ENCODE data around the gene PAX8.
A peak's percentile ranks its signal among the peaks of the same experiment; 100 is the strongest.
"Not testable (repeated sequence)": the region's sequence is repeated elsewhere in the genome, so short reads cannot be mapped to it uniquely, and the experiment has no call there.

Gene PAX8

DNA sequence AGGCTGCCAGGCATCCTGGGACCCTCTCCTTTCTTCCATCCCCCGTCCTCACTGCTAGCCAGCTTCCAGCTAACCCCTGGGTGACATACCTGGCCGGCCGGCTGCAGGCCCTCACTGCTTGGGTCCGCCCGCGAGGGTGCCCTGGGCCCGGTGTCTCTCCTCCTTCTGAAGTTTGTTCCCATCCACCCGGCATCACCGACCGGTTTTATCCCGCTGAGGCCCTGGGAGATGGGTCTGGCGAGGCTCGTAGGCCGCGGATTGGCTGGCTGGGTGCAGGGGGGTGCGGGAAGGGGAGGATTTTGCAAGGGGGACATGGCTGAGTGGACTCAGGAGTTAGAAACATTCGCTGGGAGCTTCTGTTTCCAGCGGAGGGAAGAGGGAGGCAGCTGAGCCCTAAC, at the start of gene PAX8:
Gene PAX8, minus strand, starts transcription at position 180 of the 398 bp plus-strand sequence. CDS start 527 bp downstream, outside the sequence.
- Mint-ChIP-seq H3K4me1 (peaks cover 21% of the 10 kb centered on the region), H3K27me3 (peaks cover 92% of the 10 kb centered on the region), H3K36me3 (no peaks in the 10 kb centered on the region), H3K4me3 (no peak within 1 kb of the TSS), H3K9me3 (no peaks in the 10 kb centered on the region), H3K27ac (no peak within 1 kb of the TSS)
- DNase-seq = no peak
- CTCF ChIA-PET = no interaction called here

DNA sequence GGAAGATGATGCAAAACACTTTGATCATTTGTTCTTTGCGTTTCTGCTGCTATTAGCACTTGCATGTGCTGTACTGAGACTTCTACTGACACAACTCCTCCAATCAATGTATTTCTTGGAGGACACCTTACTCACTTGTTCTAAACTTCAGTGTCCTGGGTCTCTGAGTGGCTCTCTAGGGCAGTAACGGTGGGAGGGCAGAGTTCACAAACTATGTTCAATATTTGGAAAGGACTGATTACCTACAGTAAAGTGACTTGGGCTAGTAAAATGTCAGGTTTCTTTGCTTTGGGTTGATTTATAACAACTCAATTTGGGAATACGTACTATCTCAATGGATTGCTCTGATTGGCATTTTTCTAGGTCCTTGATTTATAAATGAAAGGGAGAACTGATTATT, 49.3 kb upstream of the PAX8 start:
- Mint-ChIP-seq H3K4me1 (peaks cover 13% of the 10 kb centered on the region), H3K36me3 (no peaks in the 10 kb centered on the region), H3K27me3 (peaks cover 34% of the 10 kb centered on the region), H3K4me3 (no peak overlapping the region), H3K27ac (no peak overlapping the region), H3K9me3 (no peaks in the 10 kb centered on the region)
- CTCF ChIA-PET = no interaction called here
- DNase-seq = no peak

DNA sequence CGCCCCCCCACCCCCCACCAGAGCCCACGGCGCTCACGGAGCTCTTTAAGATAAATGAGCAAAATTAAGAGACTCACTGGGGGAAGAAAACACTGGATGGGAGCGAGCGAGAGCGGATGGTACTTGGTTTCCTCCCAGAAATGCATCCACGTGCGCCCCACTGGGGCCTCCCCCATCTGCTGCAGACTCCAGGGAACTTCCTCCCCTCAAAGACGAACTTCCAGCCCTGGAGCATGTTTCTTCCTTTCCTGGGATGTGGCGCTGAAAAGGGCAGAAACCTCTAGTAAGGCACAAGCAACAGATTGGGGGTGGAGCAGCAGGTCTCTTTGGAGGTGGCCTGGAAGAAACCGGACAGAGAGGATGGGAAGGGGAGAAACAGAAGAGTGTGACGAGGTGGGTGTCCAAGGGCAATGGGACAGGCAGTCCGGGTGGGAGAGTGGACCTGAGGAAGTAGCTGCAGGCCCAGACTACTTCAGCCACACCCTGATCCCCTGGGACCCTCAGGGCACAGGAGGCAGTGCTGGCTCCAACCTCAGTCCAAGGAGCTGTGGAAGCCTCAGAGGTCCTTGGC, 46.5 kb upstream of the PAX8 start:
- H3K27ac Mint-ChIP-seq, CTCF ChIA-PET, DNase-seq, H3K36me3 Mint-ChIP-seq, H3K9me3 Mint-ChIP-seq: not testable (repeated sequence)
- peak overlapping the region; percentile 32 for H3K4me3 Mint-ChIP-seq
- peaks cover 55% of the 10 kb centered on the region for H3K27me3 Mint-ChIP-seq
- H3K4me1 Mint-ChIP-seq = peaks cover 13% of the 10 kb centered on the region

DNA sequence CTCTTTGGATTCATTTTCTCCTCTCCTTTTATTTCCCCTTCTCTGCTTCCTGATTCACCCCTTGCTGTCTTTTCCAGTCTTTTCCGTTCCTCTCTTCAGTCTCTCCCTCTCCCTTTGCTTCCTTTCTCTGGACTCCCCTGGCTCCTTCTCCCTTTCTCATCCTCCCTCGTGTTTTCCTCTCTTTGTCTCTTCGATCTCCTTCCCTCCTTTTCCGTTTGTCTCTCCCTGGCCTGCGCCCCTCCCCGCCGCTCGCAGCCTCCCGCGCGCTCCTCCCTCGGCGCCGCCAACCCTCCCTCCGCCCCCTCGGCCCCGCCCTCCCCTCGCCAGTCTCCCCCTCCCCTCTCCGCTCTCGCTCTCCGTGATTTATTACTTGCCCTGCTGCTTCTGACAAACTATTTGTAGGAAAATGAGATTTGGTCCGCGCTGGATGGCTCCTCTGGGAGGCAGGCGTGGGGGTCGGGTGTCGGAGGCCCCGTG, 46.0 kb upstream of the PAX8 start:
- Mint-ChIP-seq H3K27me3 (peaks cover 59% of the 10 kb centered on the region), H3K36me3 (no peaks in the 10 kb centered on the region), H3K4me3 (peak overlapping the region; percentile 60), H3K4me1 (peaks cover 13% of the 10 kb centered on the region), H3K27ac (no peak overlapping the region), H3K9me3 (no peaks in the 10 kb centered on the region)
- DNase-seq = peak; percentile 58
- CTCF ChIA-PET = no interaction called here

DNA sequence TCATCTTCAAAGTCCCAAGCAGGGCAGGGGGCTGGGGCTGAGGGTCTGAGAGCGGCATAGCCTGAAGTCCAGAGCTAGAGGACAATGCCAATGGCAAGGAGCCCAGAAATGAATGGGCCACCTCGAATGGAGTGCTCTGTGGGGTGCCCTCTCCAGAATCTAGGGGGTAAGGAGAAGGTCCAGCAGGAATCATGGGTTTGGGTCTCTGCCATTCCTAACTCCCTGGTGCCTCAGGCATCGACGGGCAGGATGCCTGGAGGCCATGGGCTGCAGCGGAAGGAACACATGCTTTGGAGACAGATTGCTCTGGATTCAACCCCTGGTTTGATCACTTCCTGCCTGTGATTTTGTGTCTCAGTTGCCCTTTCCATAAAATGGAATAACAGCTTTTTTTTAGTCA, 44.4 kb upstream of the PAX8 start:
- not testable (repeated sequence) for H3K4me3 Mint-ChIP-seq, DNase-seq

DNA sequence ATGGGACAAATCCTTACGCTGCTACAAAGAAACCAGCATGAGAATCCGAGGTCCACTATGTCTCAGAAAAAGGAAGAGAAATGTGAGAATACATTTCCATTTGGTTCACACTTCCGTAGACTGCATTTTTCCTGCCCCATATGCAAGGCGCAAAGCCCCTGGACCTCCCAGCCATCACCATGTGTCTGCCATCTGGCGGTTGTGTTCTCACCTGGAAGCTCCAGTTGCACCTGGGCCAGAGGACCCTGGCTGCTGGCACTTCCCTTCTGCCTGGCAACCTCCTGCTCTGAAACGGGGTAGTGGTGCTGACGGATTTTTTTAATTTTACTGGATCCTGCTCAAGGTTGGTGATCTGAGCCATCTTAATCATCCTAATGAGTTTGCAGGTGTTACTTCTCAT, 41.4 kb upstream of the PAX8 start:
- DNase-seq, H3K9me3 Mint-ChIP-seq, H3K4me3 Mint-ChIP-seq, H3K36me3 Mint-ChIP-seq, CTCF ChIA-PET, H3K4me1 Mint-ChIP-seq, H3K27ac Mint-ChIP-seq: not testable (repeated sequence)
- peaks cover 77% of the 10 kb centered on the region for H3K27me3 Mint-ChIP-seq

More for the DNA sequence above, 44.4 kb upstream of the PAX8 start:
- Mint-ChIP-seq H3K27me3 (peaks cover 64% of the 10 kb centered on the region), H3K4me1 (peaks cover 13% of the 10 kb centered on the region)
- CTCF ChIA-PET, H3K27ac Mint-ChIP-seq, H3K9me3 Mint-ChIP-seq, H3K36me3 Mint-ChIP-seq: not testable (repeated sequence)

DNA sequence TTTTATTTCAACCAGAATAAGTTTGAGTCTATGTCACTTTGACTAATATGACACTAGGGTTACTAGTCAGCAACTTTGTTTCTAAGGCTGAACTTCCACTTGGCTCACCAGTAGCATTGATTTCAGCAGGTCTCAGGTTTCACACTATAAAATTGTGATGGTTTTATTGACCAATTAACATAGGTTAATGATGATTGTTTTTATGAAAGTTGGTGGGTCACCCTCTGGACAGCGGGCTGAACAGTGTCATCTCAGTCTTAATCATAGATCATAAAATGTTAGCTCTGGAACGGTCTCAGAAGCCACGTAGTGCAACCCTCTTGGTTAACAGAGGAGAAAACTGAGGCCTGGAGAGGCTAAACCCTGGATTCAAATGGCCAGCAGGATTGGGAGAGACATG, 40.2 kb upstream of the PAX8 start:
- peaks cover 77% of the 10 kb centered on the region for H3K27me3 Mint-ChIP-seq
- H3K36me3 Mint-ChIP-seq, H3K4me3 Mint-ChIP-seq, H3K4me1 Mint-ChIP-seq, CTCF ChIA-PET, H3K9me3 Mint-ChIP-seq, H3K27ac Mint-ChIP-seq, DNase-seq: not testable (repeated sequence)

DNA sequence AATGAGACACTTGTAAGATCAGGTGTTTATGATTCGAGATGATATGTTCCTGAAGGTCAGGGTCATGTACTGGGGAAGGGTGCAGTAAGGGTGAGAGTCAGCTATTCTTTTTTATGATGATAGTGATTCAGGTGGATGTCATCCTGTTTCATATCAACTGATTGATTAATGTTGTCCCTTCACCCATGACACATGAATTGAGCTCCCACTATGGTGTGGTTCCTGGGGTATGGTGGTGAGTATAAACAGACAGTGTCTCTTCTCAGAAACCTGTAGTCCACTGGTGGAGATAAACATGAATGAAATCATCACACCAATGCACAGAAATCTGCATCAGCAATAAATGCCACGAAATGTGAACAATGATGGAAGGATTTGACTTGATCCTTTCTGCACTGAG, 37.4 kb upstream of the PAX8 start:
- DNase-seq = no peak
- H3K9me3 Mint-ChIP-seq = no peaks in the 10 kb centered on the region
- H3K4me1 Mint-ChIP-seq = no peaks in the 10 kb centered on the region
- H3K36me3 Mint-ChIP-seq = no peaks in the 10 kb centered on the region
- CTCF ChIA-PET = interaction anchor here (0.7 kb wide), 1 partner anchor 19 kb away, joined by 3 read pairs; no protein-coding TSS in a partner anchor
- H3K27me3 Mint-ChIP-seq = peaks cover 71% of the 10 kb centered on the region
- H3K4me3 Mint-ChIP-seq = no peak overlapping the region
- H3K27ac Mint-ChIP-seq = no peak overlapping the region

DNA sequence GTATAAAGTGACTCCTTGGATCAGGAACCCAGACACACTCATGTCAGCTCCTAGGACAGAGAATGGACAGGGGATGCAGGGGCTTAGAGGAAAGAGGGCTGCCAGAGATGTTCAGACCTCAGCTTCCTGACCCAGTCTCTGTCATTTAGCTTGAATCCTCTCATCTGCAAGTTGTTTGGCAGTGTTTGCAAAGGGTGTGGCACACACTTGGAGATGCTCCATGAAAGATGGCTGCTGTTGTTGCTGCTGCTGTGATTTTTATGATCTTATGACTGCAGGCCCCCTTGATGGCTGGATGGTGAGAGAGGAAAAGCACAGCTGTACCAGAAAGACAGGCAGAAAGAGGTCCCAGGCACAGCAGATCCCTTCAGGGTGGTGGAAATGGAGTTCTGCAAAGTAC, 35.9 kb upstream of the PAX8 start:
- not testable (repeated sequence) for H3K9me3 Mint-ChIP-seq

DNA sequence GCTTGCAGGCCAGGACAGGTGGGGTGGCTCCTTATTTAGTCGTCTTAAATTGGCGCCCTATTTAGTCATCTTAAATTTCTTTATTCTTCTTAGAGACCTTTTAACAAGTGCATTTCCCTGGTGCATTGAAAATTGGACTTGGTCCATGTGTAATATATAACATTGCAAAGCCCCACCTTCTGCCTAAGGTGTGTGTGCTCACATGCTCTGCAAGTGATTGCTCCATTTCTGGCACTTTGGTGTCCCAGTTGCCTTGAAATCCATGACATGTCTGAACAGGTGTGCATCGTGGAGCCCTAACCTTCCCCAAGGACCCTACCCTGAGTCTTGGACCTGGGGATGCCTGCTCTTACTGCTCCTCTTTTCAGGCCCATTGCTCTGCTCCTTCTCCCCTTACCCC, 35.5 kb upstream of the PAX8 start:
- H3K9me3 Mint-ChIP-seq, CTCF ChIA-PET, H3K4me1 Mint-ChIP-seq, H3K4me3 Mint-ChIP-seq, H3K27ac Mint-ChIP-seq, DNase-seq, H3K36me3 Mint-ChIP-seq: not testable (repeated sequence)
- peaks cover 64% of the 10 kb centered on the region for H3K27me3 Mint-ChIP-seq

More for the DNA sequence above, 35.9 kb upstream of the PAX8 start:
- DNase-seq, H3K27ac Mint-ChIP-seq, H3K36me3 Mint-ChIP-seq, CTCF ChIA-PET, H3K4me1 Mint-ChIP-seq, H3K4me3 Mint-ChIP-seq: not testable (repeated sequence)
- peaks cover 62% of the 10 kb centered on the region for H3K27me3 Mint-ChIP-seq

DNA sequence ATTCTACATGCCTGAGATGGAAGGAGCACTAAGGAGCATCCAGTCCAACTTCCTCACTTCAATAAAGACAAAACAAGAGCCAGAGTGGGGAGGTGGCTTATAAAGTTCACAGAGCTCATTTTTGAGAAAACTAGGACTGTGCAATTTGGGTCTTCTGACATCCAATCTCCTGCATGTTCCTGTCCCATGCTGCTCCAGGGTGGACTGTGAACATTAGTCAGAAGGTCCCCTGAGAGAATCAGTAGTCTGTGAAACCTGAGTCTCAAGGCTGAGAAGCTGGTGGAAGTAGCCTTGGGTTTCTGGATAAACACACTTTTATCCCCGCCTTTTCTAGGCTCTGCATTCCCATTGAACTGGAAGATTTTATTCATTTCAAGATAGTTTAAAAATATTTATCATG, 33.1 kb upstream of the PAX8 start:
- not testable (repeated sequence) for H3K27ac Mint-ChIP-seq, H3K4me1 Mint-ChIP-seq, DNase-seq, H3K36me3 Mint-ChIP-seq, H3K9me3 Mint-ChIP-seq, H3K4me3 Mint-ChIP-seq
- CTCF ChIA-PET = interaction anchor here (1.2 to 1.5 kb wide), 2 partner anchors 14 to 108 kb away, joined by 3 read pairs; no protein-coding TSS in a partner anchor
- H3K27me3 Mint-ChIP-seq = peaks cover 70% of the 10 kb centered on the region

DNA sequence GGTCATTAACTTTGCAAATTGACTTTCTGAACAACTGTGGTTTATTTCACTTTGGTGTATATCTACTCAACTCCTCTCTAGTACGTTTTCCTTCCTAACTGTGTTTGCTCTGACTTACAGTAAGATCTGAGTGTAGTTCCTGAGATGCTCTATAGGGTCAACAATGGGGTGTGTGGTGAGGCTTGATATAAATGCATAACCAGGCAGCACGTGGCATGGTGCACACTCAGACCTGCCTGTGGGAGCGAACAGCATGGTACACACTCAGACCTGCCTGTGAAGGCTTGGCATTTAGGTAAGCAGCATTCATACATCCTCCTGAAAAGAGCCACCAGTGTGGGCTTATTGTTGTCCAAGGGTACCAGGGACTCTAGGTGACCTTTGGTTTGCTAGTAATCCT, 32.5 kb upstream of the PAX8 start:
- H3K36me3 Mint-ChIP-seq, H3K4me1 Mint-ChIP-seq, H3K9me3 Mint-ChIP-seq, H3K4me3 Mint-ChIP-seq, H3K27ac Mint-ChIP-seq, DNase-seq: not testable (repeated sequence)
- CTCF ChIA-PET = interaction anchor here (1.2 to 1.5 kb wide), 2 partner anchors 13 to 107 kb away, joined by 3 read pairs; no protein-coding TSS in a partner anchor
- H3K27me3 Mint-ChIP-seq = peaks cover 72% of the 10 kb centered on the region

DNA sequence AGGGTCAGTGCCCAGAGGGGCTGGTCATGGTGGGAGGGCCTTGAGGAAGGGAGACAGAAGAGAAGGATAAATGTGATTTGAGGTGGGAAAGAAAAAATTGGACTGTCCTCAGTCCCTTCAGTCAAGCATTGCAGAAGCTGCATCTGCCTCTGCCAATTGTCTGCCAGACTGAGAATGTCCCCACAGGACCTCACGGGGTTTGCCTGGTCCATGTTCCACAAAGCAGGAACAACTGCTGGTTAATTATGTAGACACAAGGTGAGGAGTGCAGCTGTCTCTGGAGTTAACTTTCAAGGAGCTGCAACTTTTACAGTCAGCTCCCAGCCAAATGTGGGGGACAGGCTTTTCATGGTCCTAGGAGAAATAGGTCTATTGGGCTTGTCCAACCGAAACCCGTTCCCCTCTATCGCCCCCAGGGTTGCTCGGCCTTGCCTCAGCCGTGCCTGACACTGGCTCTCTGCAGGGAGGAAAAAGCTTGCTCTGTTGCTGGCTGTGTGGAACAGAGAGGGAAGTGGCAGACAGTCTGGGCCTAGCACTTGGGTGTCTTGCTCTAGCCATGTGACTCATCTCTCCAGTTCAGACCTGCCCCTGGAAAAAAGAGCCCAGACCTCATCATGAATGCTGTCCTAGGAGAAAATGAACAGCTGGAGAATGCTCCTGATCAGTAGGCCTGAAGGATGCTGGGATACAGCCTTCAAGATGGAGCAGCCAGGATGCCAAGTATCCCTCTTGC, 31.1 kb upstream of the PAX8 start:
- no peaks in the 10 kb centered on the region for H3K9me3 Mint-ChIP-seq
- no peak for DNase-seq

DNA sequence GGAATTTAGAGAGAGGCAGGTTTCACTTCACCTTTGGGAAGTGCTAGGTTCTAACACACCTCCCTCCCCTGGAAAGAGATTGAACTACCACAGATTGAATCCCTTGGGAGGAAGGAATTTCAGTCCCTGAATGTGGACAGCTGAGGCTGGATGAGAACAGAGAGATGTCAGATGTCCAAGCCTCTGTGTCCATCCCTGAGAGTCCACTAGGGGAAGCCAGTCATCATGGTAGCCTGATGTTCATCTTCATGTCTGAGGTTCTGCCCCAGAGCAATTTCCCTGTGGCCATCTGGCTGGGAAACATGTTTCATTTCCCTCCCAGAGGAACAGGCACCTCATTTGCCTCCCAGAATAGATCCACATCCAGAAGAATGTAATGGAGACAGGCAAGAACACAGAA, 30.1 kb upstream of the PAX8 start:
- H3K4me1 Mint-ChIP-seq, H3K4me3 Mint-ChIP-seq, H3K9me3 Mint-ChIP-seq, CTCF ChIA-PET, H3K27ac Mint-ChIP-seq, H3K36me3 Mint-ChIP-seq, DNase-seq: not testable (repeated sequence)
- H3K27me3 Mint-ChIP-seq = peaks cover 75% of the 10 kb centered on the region

More for the DNA sequence above, 31.1 kb upstream of the PAX8 start:
- CTCF ChIA-PET = no interaction called here
- Mint-ChIP-seq H3K27me3 (peaks cover 74% of the 10 kb centered on the region), H3K4me1 (no peaks in the 10 kb centered on the region), H3K27ac (no peak overlapping the region), H3K4me3 (no peak overlapping the region), H3K36me3 (no peaks in the 10 kb centered on the region)

DNA sequence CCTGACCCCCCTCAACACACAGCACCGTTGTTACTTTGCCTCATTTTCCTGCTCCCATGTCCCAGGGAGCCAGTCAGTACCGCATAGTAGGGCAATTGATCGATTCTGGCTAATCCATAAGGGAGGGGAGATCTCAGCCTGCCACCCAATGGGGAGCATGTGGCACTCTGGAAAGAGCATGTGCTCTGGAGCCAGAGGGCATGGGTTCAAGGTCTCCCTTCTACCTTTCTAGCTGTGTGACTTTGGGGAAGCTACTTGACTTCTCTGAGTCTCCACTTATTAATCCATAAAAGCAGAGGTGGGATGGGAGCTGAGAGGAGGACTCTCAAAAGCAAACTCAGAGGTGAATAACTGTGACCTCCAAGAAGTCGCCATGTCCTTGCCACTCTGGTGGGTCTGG, 27.5 kb upstream of the PAX8 start:
- H3K27me3 Mint-ChIP-seq = peaks cover 61% of the 10 kb centered on the region
- CTCF ChIA-PET, H3K27ac Mint-ChIP-seq, H3K4me1 Mint-ChIP-seq, DNase-seq, H3K4me3 Mint-ChIP-seq, H3K36me3 Mint-ChIP-seq, H3K9me3 Mint-ChIP-seq: not testable (repeated sequence)

Measured in activated naive CD4-positive, alpha-beta T cell treated with anti-CD3 and anti-CD28 coated beads, Interleukin-2, amount 10 ng/mL, durations not matched to agents 7 days and 5 days (primary cell).